ENCODE results near the gene ZNF366.
"Not testable (repeated sequence)": the region's sequence is repeated elsewhere in the genome, so short reads cannot be mapped to it uniquely, and the experiment has no call there.

Gene ZNF366

DNA sequence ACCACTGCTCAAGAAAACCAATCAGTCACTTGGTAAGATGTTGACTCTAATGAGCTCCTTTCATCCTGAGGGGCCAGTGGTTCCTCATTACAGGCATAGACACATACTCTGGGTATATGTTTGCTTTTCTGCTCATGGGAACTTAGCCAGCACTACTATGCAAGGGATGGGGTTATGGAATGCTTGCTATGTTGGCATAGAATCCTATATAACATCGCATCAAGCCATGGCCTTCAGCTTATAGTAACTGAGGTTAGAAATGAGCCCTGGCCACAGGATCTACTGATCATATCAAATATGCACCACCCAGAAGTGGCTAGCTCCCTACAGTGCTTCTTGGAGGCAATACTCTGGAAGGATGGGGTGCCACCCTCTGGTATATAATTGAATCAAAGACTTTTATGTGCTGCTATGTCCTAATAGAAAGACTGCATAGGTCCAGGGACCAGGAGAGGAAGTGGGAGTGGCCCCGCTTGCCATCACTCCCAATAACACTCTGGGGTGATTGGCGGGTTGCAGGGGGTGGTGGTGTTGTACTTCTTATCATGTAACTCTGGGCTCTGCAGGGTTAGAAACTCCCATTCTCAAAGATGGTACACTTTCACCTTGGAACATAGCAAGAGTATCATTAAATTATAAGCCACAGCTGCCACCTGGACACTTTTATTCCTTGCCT, 70.3 kb downstream of the ZNF366 start:
- DNase-seq = no peak

DNA sequence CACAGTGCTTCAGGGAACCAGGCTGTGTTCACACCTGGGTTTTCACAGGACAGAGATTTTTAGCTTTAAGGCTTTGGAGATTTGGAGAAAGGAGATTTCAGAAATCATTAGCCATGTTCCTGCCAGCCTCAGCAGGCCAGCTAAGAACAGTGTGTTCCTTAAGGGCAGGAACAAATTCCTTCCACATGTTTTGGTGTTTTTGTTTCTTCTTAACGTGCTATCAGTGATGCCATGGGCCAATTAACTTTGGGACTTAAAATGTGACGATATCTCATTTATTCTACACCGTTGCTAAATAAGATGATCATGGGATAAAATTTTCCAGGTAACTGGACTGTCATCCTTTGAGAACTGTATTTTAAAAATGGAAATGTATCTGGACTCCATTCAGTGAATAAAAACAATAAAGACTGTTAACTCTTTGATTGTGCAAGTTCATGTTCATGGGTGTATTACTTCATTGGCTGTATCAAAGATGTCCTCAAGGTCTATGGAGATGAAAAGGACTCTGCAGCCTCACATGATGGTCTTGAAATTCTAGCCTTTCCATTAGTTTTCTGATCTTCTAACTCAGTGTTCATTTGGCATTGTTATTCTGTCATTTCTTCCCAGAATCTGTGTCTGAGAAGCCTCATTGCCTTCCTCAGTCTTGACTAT, 72.3 kb downstream of the ZNF366 start:
- DNase-seq = no peak

DNA sequence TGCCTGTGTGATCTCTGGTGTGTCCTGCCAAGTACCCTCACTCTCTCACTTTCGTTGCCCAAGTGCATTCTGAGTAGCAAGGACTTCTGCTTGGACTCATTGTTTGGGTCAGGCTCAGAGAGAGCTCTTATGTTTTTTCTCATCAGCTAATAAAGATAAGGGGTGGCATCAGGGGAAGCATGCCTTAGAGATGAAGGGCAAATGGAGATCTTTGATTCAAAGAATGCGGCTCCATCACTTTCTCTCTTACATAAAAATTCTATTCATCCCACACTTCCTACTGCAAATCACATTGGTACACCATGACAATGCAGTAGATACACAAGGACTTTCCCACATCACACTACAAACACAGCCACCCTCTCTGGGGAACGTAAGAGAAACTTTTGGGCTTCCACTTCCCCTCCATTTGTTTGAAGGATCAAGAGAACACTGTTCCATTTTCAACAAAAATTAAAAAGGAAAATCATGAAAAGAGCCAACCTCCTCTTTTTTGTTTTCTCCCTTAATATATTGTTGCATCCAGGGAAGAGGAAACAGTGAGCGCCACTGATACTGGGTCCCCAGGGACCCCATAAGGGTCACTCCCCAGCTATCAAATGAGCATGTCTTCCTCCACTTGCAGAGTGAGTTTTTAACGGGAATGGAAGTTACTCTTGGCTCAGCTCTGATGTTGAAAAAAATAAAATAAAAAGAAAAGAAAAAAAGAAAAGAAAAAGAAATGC, 73.0 kb downstream of the ZNF366 start:
- no peak for DNase-seq

DNA sequence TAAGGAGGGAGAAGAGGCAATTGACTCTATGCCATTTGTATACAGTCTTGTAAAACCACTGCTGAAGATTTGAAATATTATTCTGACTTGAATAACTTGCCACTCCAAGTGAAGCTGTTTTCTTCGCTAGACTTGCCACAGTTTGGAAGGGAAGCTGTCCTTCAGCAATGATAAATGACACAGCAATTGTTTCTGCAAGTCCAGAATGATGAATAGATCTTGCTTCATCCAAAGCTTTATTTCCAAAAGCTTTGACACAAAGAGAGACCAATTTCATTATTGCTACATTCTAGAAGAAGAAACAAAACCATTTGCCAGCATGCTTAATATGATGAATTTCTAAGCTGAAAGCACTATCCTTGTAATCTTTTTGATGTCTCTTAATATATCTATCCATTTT, 73.7 kb downstream of the ZNF366 start:
- no peak for DNase-seq

DNA sequence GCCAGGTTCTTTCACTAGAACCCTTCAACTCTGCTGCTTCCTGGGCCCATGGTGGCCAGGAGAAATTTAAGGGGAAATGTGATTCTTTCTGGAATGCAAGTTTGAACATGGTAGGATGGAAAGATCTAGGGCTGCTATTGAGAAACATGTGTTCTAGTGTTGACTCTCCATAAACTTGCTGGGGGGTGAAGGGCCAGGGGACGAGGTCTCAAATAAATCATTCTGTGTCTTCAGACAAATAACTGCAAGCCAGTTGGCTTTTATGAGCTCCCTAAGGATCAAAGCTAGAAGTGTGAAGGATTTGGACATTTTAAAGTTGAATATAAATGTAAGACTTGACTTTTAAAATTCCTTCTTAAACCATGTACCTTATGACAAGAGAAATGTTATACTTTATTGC, 78.5 kb downstream of the ZNF366 start:
- DNase-seq = no peak

DNA sequence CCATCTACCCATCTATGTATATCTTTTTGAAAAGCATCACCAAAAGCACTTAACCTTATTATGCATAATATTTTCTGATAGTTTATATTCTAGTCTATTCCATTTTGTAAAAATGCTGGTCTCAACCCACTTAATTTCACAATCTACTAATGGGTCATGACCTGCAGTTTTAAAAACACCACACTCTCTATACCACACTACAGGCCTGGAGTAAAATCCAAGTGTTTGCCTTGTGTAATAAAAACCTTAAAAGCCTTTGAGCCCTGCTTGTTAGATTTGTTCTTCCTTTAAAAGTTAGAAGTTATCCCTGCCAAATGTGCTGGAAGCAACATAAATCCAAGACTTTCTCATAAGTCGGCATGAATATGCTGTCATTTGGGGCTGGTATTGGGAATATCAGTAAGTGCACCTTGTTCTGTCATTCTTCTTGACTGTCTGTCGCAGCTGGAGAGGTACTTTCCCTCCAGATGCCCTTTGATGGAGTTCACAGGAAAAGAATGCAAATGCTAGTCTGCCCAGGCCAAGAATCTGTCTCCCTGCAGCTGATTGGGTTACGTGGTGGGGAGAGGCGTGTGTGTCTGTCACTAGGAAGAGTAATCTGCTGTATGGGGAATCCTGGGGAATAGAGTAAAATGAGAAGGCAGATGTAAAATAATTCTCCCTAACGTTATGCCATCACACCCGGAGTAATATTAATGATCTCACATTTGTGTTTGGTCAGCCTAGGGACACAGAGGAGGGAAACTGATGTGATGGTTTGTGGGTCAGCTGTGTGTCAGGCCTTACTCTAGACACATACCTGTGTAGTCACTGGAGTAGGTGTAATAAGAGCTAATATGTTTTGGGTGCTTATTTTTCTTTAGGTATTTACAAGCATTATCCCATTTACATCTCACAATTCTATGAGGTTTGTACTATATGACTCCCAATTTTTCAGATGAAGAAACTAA, 79.4 kb downstream of the ZNF366 start:
- no peak for DNase-seq

DNA sequence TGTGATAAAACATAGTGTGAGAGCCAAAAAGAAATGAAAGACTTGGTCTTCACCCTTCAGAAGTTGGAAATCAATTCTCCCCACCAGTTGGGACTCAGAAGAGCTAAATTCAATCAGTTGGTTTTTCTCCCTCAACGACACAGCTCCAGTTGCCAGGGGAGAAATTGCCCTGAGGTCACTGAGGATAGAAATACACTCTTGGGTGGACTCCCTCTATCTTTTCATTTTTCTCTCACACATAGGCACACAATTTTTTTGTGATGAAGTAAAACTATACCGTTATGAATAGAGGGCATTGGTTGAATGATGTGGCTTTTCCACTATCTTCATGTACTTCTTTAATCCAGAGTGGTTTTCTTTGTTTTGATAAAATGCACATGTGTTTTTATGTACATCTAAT, 80.2 kb downstream of the ZNF366 start:
- DNase-seq = no peak

DNA sequence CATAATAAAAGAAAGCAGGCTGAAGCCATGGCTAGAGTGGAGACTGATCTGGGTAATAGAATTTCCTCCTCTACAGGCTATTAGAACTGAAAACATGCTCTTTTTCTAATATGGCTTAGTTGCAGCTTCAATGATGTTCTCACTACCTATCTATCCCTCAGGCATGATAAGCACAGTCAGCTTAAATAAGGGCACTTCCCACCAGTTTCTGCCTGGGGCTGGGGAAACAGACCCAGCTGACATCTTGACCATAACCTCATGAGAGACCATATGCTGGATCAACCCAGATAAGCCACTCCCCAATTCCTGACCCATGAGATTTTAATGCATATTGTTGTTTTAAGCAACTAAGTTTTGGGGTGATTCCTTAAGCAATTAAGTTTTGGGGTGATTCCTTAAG, 81.2 kb downstream of the ZNF366 start:
- DNase-seq = no peak

DNA sequence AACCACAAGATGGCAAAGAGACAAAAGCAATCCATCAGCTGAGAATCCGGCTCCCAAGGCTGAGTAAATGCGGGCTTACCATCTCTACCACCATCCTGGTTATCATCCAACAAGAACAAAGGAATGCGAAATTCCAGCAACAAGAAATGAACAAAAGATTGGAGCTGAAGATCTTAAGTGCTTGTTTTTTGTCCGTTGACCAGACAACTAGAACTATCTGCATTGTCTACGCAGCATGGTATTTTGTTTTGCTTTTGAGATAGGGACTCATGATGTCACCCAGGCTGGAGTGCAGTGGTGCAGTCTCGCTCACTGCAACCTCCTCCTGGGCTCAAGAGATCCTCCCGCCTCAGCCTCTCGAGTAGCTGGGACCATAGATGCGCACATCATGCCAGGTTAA, 88.9 kb downstream of the ZNF366 start:
- DNase-seq = no peak

DNA sequence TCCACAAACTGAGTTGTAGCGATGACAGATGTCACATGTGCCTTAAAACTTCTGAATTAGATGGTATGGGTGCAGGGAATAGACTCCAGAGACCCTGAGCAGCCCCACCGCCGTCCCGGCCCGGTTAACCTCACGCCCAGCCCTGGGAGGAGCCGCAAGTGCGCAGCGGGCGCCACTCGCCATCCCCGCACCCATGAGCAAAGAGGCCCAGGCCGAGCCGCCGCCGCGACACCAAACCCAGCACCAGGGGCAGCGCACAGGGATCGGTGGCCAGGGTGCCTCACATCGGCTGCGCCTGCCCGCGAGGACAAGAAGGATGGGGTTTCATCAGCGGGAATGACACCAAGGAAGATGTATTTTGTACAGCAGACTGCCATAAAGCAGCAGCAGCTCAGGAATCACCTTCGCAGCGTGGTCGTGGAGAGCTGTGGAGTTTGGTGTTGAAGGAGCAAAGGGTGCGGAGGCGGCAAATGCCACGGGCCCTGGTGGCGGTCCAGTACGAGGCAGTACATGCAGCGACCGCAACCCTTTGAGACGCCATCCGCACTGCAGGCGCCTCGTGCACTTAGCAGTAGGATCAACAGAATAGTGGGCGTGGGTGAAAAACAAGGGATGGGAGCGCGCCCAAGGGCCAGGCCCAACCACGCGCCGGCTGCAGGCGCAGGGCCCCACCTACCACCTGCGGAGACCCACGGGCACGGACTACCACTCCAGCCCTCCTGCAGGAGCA, 89.7 kb downstream of the ZNF366 start:
- DNase-seq = no peak

DNA sequence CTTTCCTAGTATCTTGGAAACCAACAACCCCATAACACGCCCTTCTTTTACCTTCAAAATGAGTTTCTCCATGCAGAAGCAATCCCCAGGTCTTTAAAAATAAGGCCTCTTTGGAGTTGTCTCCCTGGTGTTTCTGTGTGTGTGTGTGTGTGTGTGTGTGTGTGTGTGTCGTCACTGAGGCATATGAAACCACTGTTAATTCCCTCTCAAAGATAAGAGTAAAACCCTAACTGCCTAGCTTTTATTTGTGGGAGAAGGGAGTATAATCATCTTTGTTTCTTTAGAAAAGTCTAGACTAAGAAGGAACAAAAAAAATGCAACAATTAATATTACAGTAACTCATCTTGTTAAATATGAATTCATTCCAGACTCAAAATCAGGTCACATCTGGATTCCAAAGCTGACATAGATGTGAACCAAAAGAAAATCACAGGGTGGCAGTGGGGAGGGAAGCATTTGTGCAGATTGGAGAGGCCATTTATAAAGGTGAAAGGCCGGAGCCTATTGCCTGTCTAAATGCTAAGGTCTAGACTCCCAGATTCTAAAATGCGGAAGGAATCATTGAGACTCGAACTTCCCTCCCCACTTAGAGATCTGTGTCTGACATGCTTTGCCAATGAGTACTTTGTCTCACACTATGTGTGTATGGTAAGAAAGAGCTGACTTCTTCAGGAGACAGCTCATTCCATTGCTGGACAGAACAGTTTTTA, 91.4 kb downstream of the ZNF366 start:
- no peak for DNase-seq

DNA sequence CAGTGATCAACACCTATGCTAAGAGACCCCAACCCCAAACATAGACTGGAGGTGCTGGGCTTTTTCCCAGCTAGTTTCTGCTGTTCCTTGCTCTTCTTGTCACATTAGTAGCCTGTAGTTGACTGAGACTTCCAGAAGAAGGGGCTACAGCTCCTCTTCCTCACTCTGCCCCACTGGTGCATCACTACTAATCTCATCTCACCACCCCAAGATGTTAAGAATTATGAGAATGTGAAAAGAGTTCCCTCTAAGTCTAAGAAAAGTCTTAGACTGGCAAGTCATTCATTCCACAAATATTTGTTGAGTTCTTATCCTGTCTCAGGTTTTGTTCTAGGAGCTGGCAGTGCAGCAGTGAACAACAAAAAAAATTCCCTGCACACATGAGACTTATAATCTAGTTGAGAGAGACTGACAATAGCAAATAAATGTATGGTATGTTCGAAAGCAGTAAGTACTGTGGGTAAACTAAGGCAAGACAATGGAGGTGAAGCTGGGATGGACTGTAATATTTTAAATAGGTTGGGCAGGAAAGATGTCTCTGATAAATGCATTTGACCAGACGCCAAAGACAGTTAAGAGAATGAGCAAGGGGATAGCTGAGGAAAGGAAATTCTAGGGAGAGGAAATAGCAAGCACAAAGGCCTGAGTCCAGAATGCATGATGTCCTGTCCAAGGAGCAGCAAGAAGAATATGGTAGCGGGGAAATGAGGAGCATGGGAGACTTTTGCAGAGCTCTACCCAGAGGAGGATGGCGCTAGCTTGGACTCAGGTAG, 94.7 kb downstream of the ZNF366 start:
- no peak for DNase-seq

DNA sequence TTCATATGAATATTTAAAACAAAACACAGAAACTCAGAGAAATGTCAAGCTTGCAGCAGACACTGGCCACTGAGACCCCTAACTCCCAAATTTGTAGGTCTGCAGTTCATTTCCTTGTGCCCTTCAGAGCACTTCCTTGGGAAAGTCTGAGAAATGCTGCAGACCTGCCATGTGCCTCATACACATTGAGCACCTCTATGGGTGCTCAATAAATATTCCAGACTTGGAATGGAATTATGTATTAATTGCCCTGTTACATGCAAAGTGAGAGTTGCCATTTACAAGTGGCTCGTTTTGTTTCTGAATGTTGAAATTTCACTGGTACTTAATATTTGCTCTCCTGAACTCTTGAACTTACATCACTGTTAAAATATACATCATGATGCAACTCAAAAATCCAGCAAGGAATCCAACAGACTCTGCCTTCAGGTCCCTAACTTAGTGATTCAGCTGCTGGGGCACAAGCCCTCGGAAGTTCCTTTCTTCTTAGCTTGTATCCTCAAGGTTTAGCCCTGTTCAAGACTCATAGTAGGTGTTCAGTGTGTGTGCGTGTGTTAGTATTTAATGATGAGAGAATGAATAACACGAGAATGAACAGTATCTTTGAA, 96.4 kb downstream of the ZNF366 start:
- no peak for DNase-seq

DNA sequence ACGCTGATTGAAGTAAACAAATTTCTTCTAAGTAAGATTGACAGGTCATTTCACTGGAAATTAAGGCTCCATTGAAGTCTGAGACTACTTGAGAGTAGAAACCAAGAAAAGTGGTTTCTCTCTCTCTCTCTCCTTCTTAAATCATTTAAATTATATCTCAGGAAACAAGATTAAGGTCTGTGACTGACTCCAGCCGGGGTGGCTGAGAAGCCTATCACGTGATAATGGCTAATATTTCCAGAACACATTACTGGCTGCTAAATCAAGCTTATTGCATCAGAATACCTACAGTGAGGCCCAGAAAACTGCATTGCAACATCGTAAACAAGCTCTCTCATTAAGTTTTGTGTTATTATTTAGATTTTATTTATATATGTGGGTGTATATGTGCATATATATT, 98.6 kb downstream of the ZNF366 start:
- DNase-seq = no peak

DNA sequence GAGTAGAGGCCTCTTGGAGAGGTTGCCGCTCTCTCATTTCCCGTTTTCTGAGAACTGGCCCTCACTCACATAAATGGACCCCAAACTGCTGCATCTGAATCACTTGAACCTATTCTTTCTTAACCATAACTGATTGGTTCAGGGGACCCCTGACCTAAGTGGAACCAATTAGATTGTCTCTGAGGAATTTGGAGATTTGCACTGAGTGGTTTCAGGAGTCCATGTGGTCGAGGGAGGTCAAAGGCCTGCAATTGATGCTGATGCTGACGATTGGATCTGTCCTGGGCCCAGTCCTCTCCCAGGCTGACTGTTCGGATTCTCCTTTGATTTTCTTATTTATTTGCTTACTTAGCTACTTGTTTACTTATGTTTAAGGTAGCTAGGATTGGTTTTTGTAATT, 99.1 kb downstream of the ZNF366 start:
- no peak for DNase-seq

DNA sequence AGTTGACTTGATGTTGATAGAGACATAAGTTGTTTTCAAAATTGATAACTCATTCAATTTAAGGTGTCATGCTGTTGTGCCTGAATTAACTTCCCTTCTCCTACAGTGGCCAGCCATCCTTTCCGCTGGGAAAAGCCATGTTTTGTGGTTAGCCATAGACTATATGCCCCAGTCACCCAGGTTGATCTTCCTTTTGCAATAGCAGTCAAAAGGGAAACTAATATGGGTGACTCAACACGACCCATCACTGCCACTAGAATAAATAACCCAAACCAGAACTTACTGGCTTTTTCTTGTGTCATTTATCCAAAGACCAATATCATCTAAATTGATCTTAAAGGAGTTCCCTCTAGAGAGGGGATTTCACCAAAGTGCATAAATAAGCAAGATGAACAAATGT, 99.7 kb downstream of the ZNF366 start:
- DNase-seq = no peak

DNA sequence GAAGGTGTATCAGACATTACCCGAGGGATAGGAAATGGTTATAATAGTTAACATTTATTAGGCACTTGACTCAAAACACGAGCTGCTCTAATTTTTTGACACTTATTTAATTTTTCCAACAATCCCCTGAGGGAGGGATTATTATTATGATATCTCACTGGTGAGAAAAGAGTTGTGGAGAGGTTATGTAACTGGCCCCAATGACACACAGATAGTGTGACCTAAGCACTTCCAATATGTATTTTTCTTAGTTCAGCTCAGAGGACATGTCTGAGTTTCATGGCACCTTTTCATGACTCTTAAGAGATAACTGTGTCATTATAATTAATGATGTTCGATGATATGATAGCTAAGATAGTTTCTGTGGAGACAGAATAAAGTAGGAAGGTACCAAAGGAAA, 100.1 kb downstream of the ZNF366 start:
- DNase-seq = no peak

DNA sequence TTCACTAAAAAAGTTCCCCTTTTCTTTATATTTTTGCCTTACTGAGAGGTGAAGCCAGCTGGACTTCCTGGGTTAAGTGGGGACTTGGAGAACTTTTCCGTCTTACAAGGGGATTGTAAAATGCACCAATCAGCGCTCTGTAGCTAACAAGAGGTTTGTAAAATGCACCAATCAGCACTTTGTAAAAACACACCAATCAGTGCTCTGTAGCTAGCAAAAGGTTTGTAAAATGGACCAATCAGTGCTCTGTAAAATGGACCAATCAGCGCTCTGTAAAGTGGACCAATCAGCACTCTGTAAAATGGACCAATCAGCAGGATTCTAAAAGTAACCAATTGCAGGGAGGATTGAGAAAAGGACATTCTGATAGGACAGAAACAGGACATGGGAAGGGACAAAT, 102.4 kb downstream of the ZNF366 start:
- DNase-seq = not testable (repeated sequence)

DNA sequence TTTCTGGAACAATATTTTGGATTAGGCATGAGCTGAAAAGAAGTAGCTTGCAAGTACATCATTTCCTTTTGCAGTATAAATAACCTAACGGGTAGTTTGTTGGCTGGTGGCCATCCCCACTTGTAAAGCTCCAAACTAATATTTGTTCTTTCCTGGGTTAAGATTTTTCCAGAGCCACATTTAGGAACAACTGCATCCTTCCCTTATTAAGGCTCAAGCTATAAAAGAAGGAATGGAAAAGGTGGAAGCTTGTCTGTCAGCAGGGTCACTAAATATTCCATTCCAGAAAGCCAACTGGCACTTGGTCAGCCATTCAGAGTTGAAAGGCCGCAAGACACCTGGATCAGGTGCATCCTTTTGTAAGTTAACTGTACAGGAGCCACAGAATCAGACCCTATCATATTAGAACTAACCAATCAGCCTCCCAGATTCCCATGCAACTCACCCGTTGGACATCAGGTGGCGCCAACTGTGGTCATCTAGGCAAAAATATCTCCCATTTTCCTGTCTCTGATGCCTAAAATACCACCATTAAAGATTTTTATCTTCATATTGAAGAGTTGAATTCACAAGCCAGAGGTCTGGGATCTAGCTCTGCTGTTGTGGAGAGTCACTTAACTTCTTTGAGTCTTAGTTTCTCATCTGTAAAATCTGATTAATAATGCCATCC, 104.1 kb downstream of the ZNF366 start:
- no peak for DNase-seq

DNA sequence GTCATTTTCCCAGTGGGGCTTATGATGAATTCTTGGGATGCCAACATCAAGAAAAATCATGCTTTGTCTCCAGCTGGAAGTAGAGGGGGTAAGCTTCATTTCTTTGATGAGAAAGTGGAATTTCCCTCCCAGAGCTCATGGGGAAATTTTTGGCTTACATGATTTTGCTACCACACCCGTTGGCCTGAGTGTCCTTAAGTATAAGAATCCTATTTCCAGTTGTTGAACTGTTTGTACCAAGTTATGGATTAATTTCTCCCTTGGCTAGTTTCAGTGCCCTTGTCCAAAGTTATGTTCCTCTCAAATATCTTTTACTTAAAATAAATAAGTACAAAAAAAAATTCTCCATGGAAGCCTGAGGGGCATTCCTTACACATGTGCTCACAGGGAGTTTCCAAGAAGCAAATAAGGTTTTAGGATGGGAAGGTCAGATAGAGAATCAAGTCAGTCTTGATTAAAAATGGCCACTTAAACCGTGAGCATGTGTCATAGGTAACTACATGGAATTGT, 104.8 kb downstream of the ZNF366 start:
- no peak for DNase-seq
